GM21737 (cell line): Measurements from ENCODE around the gene CPLANE2.
A peak's percentile ranks its signal among the peaks of the same experiment; 100 is the strongest.
"Not testable (repeated sequence)": the region's sequence is repeated elsewhere in the genome, so short reads cannot be mapped to it uniquely, and the experiment has no call there.

Source experiments
- ATAC-seq: cut with Tn5 transposase; IDR thresholded peaks from one replicate; pipeline ENCODE4 v1.9.1; 2021; ENCODE audit warnings: mild to moderate bottlenecking, moderate library complexity; ENCODE audit not compliant: unreplicated experiment

CPLANE2 gene

DNA sequence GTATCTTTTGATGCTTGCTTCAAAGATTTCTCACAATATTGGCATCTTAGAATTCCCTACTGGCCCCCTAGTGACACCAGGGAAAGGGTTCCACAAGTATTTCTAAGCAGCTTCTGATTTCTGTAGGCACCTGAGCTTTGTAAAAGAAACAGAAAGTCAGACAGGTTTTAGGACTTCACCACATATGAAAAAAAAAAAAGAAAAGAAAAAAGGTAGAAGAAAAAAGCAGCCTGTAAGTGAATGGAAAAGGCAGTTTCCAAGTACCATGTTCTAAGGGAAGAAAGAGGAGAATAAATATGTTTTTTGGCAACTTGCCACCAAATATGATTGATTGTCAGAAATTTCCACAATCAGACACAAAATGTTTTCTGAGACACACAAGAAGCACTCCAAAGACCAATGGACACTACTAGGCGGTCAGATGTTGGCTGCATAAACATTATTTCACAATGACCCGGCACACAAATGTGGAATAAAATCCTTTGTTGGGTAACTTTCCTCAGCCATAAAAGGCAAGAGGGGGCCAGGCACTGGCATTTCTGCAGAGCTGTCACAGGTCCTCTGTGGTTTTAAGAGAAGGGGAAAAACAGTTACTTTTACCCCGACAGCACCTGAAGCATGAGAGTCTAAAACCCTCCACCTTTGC, 12.7 kb upstream of the CPLANE2 start:
- ATAC-seq, result no peak

DNA sequence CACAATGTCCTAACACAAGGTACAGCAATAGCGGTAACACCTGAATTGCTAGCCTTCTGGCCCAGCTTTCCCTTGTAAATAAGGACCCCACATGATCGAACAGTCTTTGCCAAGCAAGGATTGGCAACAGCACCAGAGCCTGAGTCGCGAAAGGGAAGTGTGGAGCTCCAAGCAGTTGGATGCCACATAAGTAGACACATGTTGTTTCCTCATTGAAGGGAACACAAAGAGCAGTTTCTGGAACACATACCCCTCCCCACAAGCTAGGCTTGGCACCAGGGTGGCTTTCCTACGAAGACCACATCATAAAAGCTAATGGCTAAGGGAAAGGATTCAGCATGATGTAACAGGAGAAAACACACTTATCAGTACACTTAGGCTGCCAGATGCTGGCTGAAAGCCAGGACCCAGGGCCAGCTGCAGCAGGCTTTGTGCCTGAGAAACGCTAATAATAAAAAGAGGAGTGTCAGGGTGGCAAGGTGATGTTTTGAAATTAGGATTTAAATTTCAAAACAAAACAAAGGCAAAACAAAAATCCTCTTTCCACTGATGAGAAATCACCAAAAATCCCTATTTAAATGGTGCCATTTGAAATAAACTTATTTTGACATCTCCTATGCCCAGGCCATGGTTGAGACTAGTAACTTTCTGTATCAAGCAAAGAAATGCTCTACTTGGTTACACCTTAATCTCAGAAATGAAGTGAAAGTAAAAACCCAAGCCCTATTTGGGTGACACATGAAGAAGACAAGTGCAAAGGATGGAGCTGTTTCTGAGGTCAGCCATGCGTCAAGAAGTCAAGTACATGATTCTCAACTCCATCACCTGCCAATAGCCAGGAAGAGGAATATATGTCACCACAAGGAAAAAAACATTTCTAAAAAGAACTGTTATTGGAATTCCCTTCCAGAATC, 11.9 kb upstream of the CPLANE2 start:
- no peak for ATAC-seq

DNA sequence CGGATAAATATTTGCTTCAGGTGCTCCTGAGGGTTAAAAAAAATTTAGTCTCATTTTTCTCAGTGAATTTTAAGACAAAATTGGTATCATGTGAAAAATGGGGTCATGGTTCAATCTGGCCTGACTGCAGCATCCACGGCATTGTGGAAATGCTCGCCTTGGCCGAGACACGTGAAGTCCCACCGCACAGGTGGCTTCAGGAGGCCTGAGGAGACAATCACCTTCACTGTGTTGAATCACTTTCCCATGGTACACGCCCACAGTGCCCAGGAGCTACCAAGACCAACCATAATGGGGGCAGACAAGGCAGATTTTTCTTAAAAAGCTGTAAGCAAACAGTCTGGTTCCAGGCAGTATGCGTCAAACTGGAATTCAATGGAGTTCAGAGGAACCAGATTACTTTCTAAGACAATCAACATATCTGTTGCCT, 11.0 kb upstream of the CPLANE2 start:
- no peak for ATAC-seq

DNA sequence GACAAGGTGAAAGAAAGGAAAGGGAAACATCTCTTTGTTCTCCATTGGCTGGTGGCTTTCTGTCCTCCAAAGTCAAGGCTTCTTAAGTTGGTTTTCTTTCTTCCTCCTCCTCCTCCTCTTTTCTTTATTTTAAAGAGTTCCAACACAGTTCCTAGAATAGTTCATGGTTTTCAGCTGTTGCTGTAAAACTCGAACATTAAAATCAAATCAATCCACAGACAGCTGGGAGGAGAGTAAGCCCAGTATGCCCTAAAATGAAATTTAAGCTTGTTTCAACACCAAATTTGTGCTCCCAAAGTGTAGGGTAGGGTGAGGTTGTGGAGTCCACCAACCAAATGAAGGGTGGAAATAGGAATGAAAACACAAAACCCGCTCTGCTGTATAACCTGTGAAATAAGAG, 10.5 kb upstream of the CPLANE2 start:
- no peak for ATAC-seq

DNA sequence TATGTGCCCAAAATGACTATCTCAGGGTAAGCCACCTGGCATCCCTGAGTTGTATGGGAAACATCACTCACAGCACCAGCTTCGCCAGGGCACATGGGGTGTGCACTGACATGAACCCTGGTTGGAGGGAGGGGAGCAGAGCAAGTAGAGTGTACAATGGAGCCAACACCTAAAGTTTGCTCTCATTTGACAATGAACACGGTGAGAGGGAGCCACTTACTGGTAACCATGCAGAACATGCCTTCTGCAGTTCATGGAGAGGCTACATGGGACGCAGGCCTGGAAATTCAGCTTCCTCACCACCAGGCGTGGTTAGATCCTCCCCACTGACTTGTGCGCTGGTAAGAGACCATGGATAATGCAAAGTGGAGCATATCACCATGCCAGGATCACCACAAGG, 10.0 kb upstream of the CPLANE2 start:
- no peak for ATAC-seq

DNA sequence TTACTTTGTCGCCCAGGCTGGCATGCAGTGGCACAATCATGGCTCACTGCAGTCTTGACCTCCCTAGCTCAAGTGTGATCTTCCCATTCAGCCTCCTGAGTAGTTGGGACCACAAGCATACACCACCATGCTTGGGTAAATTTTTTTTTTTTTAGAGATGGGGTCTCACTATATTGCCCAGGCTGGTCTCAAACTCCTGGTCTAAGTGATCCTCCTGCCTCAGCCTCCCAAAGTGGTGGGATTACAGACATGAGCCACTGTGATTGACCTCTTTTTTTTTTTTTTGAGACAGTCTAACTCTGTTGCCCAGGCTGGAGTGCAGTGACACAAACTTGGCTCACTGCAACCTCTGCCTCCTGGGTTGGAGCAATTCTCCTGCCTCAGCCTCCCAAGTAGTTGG, 9.3 kb upstream of the CPLANE2 start:
- not testable (repeated sequence) for ATAC-seq

DNA sequence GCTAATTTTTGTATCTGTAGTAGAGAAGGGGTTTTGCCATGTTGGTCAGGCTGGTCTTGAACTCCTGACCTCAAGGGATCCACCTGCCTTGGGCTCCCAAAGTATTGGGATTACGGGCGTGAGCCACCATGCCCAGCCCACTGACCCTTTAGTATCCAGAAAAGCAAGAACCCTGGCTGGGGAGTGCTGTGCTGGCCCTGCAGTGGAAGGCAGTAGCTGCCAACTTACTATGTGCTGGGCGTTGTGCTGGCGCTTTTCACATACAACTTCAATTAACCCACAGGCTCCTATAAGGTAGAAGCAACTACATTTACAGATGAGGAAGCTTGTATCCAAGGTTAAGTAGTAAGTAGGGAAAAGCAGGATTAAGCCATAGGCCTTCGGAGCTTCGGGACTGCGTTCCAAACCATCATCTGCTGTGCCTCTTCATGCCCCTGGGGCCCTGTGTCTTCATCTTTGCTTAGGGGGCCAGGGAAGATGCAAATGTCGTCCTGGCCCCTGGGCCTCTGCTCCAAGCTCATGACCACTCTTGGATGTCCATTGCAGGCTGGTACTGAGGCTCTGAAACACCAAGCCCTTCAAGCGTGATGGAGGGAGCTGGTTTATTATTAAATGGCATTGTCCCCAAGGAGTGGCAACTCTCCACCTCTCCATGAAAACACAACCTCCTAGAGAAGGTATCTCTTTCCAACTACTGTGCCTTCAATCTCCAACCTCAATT, 8.7 kb upstream of the CPLANE2 start:
- no peak for ATAC-seq

DNA sequence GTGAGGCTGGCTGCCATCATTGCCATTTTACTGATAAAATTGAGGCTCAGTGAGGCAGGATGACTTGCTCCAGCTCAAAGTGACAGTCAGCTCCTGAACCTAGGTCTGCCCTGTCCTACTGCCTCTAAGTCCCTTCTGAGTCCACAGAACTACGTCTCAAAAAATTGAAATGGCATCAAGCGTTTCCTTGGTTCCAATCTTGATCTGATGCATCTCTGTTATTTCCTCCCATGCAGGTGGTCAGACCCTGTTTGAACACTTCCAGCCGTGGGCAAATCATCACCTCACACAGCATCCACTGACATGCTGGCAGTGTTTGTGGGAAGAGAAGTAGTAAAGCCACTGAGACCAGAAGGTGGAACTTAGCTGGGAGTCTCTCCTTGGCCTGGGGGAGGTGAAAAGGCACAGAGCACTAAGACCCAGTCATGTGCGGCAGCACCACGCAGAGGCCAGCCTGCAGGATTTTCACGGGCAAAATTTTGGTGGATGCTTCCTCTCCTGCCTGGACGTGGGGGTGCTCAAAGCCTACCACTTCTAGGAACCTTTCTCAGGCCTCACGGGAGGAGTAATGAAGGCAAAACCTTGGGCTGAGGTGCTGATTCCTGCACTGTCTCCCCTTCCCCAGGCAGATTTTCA, 7.8 kb upstream of the CPLANE2 start:
- ATAC-seq, result no peak

DNA sequence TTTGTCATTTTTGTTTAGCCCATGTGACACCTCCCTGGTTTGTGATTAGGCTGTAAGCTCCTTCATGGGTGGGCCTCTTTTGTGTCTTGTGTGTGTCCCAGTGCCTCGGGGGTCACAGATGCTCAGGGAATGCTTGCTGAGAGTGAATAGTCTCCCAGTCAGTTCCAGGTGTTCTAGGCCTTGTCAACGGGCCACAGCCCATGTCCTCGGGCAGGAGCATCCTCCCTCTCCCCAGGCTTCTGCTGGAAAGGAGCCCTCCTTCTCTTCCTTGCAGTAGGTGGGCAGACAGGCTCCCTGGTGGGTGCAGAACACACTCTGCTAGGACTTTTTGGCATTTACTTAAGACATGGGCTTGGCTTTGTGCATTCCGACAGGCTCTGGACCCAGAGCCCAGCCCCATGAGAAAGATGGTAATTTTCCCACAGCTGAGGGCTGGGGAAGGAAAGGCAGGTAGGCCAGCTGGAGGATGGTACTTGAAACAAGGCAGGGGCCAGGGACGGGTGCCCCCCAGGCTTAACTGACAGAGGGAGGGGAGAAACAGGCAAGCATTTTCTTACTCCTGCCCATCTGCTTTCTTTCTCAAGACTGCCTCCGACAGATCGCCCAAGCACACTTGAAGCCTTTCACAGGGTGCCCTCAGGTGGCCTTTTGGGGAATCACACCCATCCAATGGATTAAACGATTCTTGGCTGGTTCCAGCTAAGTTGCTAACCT, 7.1 kb upstream of the CPLANE2 start:
- ATAC-seq, result no peak

DNA sequence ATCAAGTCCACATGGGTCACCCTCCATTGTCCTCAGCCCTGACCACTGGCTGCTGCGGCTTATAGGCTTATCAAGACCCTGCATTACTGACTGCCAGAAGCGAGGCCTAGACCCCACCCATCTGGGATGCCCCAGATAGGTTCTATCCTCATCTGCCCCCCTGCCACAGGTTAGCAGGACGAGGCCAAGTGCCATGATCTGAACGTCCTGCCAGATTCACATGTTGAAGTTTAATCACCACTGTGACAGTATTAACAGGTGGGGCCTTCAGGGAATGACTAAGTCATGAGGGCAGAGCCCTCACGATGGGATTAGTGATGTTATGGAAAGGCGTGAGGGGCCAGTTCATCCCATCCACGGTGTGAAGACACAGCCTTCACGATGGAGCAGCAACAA, 6.2 kb upstream of the CPLANE2 start:
- ATAC-seq, result no peak

DNA sequence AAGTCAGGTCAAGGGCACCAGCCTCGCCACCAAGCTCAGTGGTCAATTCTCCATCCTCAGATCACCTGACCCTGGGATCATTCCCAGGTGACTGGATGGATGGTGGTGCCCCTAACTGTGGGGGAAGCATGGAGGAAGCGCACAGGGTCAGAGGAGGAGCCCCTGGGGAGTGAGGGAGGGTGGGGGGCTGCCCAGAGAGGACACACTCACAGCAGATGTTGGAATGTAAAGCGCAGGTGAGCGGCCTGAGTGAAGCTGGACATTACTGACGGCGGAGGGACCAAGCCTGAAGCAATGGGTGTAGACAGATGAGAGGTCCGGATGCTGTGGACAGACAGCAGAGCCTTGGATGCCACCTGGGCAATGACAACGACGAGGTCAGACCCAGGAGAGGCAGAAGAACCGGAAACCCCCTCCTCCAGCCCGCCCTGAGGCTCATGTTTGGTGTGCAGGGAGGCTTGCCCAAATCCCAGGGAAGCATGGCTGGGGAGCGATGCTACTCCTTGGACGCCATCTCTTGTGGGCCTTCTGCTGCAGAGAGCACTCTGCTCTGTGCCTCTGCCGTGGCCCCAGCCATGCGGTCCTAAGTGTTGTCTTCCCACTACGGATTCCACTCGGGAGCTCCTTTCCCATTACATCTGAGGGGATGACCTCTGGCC, 5.7 kb upstream of the CPLANE2 start:
- ATAC-seq, result no peak

DNA sequence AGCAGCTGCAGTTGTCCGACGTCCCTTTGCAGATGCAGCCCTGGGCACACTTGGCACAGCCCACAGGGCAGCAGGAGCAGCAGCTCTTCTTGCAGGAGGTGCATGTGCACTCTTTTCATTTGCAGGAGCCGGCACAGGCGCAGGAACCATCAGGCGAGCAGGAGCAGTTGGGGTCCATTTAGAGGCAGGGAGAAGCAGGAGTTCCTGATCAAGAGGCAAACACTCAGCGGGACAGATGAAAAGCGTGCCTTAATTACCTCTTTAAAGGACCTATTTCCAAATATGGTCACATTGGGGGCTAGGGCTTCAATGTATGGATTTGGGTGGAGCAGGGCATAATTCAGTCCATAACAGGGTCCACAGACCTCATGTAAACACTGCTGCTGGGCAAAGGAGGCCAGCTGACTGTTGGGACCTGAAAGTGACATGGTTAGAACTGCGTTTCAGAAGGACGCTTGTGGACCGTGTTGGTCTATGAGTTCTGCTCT, 4.3 kb upstream of the CPLANE2 start:
- ATAC-seq, result no peak

DNA sequence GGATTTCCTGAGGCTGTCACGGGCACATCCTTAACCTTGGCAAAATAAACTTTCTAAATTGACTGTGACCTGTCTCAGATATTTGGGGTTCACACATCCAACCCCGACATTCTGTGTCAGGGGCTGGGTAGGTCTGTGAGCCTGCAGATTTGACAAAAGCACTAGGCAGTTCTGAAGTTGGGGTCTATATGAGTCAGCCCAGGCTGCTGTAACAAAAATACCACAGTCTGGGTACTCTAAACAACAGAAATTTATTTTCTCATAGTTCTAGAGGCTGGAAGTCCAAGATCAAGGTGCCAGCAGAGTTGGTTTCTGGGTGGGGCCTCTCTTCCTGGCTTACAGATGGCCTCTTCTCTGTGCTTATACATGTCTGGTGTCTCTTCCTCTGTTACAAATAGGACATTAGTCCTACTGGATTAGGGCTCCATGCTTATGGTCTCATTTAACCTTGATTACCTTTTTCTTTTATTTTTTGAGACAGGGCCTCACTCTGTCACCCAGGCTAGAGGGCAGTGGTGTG, 3.0 kb upstream of the CPLANE2 start:
- no peak for ATAC-seq

DNA sequence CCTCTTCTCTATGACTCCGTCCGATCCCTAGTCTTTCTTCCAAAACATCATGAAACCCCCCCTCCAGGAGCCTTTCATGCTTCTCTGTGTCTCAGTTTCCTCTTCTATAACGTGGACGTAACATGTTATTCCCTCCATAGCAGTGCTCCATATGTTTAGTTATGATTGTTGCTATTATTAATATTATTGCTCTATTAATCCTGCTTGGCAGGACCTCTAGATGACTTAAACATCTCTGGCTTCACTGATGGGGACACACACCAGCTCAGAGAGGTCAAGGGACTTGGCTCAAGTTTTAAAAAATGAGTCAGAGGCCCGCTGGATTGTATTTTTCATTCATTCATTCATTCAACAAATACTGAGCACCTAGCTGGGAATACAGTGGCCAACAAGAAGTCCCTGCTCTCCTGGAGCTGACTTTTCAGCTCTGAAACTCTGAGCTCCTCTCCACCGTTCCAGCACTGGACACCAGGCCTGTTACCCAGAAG, 404 bp upstream of the CPLANE2 start:
- no peak for ATAC-seq

DNA sequence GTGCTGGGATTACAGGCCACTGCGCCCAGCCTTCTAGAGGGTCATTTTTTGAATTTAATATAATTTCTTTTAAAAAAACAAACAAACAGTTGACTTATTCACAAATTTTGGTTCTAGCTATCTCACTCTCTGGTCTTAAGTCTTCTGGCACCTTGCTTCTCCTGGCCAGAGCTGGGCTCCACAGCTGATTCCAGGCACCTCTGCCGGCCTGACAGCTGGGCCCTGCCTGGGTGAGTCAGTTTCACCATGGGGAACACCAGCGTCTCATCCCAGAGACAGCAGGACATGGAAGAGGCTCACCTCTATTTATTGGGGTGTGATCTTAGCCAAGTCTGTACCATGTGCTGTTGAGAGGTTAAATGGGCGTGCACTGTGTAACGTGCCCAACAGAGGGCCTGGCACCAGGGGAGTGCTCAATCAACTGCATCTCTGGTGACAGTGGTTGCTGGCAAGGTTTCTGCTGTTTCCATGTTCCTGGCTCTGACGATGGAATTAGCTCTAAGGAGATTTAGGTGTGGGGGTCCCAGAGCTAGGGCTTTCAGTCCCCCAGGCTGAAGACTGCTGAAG, 956 bp downstream of the CPLANE2 start:
- ATAC-seq, result peak; percentile 35

DNA sequence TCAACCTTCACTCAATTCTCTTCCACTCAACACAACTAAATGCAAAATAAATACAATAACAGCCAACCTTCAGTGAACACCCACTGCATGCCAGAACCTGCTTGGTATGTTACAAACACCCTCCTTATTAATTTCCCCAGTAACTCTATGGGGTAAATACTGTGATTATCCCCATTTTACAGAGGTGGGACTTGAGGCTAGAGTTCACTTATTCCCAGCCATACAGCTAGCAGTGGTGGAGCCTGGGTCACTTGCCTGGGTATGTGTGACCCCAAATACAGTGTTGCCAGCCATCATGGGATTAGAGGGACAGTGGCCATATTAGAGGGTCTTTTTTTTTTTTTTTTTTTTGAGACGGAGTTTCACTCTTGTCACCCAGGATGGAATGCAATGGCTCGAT, 1.6 kb downstream of the CPLANE2 start:
- no peak for ATAC-seq

DNA sequence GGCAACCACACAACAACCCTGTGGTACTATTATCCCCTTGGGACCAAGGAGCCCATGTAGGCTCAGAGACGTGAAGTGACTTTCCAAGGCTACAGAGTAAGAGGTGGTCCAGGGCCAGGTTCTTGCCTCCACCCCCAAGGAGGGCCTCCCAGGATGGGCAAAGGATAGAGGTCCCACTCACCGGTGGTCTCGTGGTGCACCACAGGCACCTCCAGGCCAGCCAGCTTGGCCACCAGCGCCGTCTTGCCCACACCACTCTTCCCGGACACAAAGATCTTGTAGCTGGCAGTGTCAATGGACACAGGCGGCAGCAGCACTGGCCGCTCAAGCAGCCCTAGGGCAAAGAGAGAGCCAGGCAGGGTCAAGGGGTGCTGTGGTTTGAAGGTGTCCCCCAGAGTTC, 3.6 kb downstream of the CPLANE2 start:
- ATAC-seq, result no peak

DNA sequence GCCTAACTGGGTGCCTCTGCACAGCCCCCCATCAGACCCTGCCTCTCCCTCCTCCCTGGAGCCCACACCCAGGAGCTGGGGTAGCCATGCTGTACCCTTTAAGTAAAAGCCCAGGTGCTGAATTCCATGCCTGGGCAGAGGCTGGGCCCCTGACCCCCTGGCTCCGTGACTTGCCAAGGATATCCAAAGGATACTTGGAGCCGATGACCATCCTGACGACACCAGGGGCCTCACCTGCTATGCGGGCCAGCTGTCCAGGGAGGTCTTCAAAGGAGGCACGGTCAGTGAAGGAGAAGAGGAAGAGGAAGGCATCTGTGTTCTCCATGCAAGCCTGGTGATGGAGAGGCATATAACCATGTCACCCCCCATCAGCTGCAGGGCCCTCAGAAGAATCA, 4.7 kb downstream of the CPLANE2 start:
- no peak for ATAC-seq
